ENCODE measurements around the gene CDH23. TPM values are rescaled to one million over a fixed set of nuclear protein-coding genes. Genes with fewer than 3 reads are reported as not detected.

The CDH23 gene
- total and polyA plus RNA-seq, 2 of the 8 experiments (the other 6 are each of a cell fraction or from before 2014, with no cell fraction given): 1.9 to 4.9 TPM

- TF ChIP-seq CHD7 (IDR thresholded peaks at IDR 0.05; ENCODE audit: insufficient replicate concordance, low read length): no peak
- TF ChIP-seq HDAC2 (IDR thresholded peaks at IDR 0.05; ENCODE audit: borderline replicate concordance in 1 of 2, low read depth in 2 of 2, low read length in 2 of 2): no peak
- no peak for TF ChIP-seq RFX5 (IDR thresholded peaks at IDR 0.05; ENCODE audit: borderline replicate concordance, low read depth, low read length)
- TF ChIP-seq TEAD4 (IDR thresholded peaks at IDR 0.05; ENCODE audit: low read depth, low read length): no peak
- TF ChIP-seq FOSL1 (IDR thresholded peaks at IDR 0.05; ENCODE audit: insufficient read depth, low read depth, low read length): no peak
- TF ChIP-seq BCL11A (IDR thresholded peaks at IDR 0.05; ENCODE audit: low read depth in 2 of 2, low read length in 2 of 2): no peak
- TF ChIP-seq SUZ12 (IDR thresholded peaks at IDR 0.05; ENCODE audit: low read length): no peak
These were observed 139.6 kb downstream of the CDH23 start (continued) for GRCh38 chr10:71536332-71536731.
